ENCODE measurements around the gene HSD17B8.

HSD17B8 gene

DNA sequence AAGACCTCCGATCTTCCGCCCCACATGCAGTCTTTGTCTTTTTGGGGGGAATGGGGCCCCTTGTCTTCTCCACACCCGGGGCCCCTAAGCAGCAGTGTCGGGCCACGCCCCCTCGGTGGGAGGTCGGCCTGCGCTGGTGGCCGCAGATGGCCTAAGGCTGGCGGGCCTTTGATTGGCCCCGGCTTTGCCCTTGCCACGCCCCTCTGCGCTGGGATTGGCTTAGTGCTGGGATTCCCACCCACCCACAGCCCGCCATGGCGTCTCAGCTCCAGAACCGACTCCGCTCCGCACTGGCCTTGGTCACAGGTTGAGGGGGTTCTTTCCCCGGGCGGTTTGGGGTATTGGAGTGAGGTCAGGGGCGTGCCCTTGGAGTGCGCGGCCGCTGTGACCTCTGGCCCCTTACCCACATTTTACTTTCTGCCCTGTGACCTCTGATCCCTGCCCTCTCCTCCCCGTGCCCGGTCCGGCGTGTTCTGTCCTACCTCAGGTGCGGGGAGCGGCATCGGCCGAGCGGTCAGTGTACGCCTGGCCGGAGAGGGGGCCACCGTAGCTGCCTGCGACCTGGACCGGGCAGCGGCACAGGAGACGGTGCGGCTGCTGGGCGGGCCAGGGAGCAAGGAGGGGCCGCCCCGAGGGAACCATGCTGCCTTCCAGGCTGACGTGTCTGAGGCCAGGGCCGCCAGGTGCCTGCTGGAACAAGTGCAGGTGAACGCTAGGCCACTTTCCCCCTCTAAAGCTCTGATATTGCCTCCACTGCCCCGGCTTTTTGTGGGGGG is at the start of gene HSD17B8:
Gene HSD17B8, plus strand, starts transcription at position 241 of the 776 bp plus-strand sequence. Its CDS starts 14 bp downstream, at position 255.
- peak; percentile 90 for DNase-seq

DNA sequence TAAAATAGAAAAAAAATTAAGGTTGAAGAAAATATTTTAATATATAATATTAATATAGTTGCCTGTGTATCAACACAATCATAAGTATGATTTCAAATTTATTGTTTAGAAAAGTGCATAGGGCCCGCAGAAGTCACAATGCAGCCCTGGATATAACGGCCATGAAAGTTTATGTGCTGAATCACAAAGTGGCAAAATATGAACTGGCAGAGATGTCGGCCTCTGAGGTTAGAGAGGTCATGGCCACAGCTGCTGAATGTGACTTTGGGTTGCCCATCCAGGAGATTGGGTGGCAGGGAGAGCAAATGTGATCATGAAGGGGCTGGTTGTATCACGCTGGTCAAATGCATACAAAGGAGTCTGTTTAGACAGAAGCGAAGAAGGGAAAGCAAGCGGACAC is 47.9 kb upstream of the HSD17B8 start:
- DNase-seq, result no peak

DNA sequence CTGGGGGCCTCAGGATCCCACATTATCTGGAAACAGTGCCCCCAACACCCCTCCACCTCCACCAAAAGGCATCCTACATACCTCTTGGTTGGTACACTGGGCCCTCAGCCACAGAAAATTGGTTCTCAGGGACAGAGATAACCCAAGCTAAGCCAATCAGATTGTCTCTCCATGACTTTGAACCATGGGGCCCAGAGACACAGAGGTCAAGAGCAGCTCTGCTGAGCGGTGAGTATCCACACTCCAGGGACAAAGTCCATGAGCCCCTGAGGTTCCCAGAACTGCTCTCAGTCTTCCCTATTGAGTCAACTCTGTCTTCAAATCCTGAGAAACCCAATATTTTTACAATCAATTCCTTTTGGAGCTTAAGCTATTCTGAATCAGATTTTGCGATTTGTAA is 47.5 kb upstream of the HSD17B8 start:
- no peak for DNase-seq

DNA sequence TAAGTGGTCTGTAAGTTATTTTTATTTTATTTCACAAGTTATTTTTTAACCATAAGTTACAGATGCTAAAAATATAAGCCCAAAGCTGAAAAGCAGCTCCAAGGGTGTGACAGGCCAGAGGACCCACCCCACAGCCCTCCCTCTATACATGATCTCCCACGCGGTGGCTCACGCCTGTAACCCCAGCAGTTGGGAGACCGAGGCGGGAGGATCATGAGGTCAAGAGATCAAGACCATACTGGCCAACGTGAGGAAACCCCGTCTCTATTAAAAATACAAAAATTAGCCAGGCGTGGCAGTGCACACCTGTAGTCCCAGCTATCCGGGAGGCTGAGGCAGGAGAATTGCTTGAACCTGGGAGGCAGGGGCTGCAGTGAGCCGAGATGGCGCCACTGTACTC is 44.4 kb upstream of the HSD17B8 start:
- no peak for DNase-seq

DNA sequence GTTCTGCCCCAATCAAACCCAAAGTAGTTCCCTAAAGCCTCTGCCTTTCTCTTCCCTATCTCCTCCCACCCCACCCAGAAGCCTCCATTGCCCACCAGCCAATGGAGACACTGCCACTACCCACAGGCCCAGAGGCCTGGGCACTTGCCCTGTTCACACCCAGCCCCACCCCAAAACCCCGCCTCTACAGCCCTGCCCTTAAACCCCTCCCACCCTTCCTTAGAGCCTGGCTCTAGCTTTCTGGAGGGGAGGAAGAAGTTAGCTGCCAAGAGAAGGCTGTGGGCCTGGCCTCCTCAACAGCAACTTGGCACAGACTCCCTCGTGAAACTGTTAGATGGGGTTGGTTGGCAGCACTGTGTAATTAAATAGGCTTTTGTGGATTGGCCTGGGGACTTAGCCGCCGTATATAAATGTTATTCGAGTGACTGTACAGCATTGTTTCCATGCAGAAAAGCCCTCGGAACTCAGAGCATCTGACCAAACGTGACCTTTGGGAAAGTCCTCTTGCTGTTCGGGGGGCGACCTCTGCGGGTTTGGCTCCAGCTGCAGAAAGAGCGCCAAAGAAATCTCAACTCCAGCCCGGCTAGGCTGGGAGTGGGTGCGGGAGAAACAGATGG is 43.6 kb upstream of the HSD17B8 start:
- DNase-seq, result peak; percentile 96

DNA sequence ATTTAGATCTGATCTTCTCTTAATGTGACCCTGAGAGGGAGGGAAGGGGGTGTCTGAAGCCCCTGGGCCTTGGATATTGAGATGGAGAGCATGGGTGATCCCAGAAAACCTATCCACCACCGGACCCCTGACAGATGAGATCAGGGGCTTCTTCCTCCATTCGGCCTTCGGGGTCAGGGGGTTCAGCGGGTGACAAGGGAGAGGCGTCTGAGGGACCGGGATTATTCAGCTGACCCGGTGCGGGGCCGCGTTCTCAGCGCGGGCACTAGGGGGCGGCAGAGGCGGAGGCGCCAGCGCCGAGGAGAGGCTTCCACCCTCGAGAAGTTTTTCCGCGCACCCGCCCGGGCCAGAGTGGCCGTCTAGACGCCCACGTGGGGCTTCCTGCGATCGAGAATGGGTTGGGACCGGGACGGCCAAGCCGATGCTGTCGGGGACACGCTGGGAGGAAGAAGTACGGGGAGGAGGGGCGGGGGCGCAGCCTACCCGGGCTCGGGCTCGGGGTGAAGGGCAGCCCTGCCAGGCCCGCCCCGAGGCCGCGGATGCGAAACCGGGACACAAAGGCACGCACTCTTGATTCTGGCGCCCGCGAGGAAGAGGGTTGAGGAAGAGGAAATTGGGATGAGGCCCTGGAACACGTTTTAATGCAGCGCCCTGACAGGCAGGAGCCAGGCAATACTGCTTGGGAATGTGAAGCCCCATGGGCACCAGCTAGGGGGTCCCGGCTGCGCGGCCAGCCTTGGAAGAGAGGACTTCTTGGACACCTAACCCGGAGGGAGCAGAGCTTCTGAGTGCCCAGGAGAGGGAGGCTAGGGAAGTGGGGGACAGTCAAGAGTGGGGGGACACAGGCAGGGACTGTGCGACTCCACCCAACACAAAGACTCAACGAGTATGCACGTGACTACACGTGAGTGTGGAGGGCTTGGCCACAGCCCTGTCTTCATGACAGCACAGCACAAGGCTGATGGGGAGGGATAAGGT is 42.8 kb upstream of the HSD17B8 start:
- peak; percentile 71 for DNase-seq

DNA sequence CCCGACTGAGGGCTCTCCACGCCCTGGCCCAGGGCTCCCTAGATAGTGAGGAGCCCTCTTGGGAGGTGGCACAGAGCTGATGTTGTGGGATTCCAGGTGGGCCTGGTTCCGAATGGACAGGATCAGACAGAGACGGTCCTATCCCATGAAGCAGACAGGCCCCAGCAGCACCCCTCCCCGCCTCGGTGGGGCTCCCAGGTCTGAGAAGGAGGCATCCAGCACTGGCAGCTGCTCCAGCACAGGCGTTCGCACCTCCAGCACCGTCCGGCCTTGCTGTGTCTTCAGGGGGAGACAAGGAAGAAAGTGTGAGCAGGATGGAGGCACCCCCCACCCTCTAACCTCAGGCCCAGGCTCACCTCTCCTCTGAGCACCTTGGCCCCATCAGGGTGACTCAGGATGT is 40.9 kb upstream of the HSD17B8 start:
- no peak for DNase-seq

DNA sequence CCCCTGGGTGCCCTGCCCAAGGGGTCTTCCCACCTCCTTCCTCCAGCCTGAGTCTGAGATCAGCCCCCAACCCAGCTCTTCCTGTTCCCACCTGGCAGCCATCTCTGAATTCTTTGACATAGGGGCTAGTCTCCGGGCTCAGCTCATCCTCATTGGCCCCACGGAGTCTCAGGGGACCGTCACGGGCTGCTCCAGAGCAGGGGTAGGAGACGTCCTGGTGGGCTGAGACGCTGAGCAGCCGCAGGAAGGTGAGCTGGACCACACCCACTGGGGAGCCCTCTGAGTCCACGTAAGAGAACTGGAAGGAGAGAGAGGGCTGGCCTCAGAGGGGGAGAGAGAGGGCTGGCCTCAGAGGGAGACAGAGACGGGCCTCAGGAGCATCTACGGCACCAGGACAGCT is 40.3 kb upstream of the HSD17B8 start:
- no peak for DNase-seq

DNA sequence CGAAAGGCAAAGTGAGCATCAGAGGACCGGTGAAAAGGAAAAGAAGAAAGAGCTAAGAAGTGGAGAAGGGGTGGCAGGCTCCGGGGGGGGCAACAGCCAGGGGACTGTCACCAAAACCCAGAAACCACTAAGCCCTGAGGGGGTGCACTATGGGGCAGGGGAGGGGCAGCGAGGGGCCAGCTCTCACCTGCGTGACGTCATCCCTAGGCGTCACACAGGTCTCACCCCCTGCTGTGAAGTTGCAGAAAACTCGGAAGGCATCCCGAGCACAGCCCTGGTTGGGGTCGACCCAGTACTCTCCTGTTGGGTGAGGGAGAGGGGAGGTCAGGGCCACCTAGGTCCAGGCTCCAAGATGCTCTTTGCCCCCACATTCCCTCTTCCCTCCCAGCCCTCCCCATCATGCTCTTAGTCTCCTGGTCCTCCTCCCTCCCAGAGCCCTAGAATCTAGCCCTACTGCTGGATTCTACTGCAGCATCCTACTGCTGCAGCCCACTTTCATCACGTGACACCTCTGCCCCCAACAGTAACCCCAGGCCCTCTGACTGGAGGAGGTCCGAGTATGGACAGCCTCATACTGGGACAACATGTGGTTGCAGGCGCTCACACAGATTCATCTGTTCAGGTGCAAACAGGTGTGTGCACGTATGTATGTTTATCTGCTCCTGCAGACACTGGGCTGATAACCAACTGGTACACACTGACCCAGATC is 39.6 kb upstream of the HSD17B8 start:
- no peak for DNase-seq

DNA sequence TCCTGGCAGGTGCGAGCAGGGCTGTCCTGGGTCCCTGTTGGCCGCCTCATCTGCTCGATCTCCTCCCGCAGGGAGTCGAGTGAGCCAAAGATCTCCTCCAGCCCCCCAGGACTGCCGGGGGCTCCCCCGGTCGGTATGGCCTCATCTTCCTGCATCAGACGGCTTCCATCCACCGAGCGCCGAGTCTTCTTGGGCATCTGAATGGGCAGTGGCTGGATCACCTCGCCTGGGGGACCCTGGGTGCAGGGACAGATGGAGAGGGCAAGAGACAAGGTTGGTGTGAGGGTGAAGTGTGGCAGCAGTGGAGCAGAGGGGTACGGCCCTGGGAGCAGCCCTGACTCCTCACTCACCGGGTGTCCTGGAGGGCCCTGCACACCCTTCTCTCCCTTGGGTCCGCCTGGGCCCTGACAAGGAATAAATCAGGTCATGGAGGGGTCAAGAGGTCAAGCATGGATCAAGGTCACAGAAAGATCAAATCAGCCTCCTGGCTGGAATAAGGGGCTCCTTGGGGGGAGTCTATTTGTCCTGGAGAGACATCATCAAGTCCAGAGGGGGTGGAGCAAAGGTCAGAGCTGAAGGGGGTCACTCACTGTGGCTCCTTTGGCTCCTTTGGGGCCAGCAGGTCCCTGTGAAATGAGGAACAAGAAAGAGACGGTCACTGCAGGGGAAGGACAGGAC is 38.7 kb upstream of the HSD17B8 start:
- DNase-seq, result no peak

DNA sequence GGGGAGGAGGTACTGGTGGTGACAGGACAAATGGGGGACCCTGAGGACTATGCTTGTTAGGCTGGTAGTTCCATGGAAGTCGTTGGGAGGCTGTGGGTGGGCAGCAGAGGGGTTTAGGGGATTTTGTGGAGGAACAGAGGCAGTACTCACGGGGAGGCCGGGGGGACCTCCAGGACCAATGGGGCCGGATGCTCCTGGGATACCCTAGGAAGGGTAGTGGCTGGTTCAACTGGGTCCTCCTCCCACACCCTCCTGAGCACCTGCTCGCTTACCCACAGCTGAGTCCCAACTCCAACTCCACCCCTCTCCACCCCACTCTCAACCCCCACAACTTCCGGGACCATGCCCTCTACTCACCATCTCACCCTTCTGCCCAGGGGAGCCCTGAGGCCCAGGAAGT is 38.1 kb upstream of the HSD17B8 start:
- DNase-seq, result no peak

DNA sequence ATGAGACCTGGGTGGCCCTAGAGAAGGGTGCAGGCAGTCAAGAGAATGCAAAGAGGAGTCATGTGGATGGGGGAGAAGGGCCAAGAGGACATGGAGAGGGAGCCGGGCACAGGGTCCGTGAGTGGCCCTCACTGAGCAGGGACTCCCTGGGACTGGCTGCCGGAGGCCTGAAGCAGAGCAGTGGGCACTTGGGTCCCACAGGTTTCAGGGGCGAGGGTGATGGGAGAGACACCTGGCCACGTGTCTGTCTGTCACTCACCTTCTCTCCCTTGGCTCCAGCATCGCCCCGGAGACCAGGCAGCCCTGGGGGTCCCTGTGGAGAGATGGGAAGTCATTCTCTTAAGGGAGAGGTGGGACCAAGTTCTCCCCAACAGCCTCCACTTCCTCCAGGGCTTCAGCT is 37.6 kb upstream of the HSD17B8 start:
- DNase-seq, result no peak

DNA sequence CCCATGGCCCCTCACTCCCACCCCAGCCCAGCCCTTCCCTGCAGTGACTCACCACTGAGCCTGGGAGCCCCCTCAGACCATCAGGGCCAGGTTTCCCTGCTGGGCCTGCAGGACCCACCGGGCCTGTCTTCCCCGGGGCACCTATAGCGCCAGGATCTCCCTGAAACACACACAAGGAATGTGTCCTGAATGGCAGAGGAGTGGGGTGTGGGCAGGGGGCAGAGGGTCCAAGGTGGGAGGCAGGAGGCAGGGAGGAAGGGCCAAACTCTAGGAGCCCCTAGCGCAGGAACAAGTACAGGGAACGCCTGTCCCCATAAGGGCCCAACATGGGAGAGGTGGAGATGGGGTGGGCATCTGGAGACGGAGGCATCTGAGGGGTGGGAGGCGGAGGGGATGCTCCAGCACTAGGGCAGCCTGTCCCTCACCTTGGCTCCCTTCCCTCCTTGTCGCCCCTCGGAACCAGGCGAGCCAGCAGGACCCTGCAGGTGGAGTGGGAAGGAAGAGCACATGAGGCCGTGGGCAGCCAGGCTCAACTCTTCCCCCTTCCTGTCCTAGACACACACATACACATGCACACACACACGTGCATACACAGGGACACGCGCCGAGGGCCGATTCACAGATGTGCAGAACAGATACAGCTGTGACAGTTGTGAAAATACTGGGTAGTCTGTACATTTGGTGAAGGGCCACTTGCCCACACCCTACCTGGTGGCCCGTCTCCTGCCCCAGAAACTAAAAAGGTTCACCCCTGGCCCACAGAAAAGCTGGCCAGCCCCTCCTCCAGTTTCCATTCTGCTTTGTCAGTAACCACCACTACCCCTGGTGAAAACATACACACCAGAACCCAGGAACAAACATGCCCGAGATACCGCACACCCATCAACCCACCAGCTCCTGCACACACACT is 36.8 kb upstream of the HSD17B8 start:
- no peak for DNase-seq

DNA sequence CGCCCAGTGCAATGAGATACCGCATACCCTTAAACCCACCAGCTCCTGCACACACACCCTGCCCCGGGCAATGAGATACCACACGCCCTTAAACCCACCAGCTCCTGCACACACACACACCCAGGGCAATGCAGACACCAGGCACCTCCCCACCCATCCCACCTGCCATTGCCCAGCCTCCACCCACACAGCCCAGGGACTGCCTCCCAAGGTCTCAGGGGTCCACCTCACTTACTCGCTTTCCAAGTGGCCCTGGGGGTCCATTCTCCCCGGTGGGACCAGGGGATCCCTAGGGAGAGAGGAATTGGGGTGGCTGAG is 36.2 kb upstream of the HSD17B8 start:
- no peak for DNase-seq

DNA sequence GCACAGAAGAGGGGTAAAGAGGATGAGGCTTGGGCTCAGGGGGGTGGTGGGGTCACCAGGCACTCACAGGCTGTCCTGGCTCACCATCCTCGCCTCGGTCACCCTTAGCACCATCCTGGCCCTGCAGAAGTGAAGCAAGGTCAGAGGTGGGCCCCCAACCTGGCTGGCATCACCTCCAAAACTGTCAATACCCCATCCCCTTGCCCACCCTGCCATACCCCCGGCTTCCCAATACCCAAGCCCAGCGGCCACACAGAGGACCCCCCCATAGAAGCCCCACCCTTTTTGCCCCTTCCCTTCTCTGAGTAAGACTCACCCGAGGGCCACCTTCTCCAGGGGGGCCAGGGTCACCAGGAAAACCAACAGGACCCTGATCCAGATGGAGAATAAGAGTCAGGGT is 35.8 kb upstream of the HSD17B8 start:
- DNase-seq, result no peak

DNA sequence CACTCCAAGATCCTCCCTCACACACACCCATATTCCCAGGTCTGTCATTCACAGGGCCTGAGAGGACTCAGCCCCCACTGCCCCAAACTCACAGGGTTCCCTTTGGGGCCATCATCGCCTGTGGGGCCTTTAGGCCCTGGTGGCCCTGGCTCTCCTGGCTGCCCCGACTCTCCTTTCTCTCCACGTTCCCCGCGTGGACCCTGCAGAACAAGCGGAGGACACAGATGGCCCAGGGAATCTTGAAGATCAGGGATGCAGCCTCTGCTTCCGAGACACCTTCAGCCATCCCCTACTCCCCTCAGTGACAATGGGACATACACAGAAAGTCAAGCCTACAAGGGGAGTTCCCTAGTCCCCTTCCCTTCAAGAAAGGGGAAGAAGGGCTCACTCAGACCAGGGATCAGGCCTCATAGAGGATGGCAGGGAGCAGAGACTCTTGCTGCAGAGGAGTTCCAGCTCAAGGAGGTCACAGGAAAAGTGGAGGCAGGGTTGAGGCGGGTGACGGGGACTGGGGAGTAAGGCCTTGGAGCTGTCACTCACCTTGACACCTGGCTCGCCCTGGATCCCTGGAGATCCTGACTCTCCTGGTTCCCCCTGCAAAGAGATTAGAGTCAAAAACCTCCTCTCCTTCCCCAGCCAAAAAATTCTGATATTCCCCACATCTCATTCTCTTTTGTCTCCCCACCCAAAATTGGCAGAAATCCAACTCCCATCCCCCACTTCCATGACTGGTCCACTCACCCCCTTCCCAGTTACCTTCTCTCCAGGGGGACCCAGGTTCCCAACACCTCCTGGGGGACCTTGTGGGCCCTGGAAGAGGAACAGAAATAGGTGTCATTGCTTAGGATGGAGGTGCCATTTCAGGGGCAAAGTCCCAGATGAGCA is 34.9 kb upstream of the HSD17B8 start:
- no peak for DNase-seq

DNA sequence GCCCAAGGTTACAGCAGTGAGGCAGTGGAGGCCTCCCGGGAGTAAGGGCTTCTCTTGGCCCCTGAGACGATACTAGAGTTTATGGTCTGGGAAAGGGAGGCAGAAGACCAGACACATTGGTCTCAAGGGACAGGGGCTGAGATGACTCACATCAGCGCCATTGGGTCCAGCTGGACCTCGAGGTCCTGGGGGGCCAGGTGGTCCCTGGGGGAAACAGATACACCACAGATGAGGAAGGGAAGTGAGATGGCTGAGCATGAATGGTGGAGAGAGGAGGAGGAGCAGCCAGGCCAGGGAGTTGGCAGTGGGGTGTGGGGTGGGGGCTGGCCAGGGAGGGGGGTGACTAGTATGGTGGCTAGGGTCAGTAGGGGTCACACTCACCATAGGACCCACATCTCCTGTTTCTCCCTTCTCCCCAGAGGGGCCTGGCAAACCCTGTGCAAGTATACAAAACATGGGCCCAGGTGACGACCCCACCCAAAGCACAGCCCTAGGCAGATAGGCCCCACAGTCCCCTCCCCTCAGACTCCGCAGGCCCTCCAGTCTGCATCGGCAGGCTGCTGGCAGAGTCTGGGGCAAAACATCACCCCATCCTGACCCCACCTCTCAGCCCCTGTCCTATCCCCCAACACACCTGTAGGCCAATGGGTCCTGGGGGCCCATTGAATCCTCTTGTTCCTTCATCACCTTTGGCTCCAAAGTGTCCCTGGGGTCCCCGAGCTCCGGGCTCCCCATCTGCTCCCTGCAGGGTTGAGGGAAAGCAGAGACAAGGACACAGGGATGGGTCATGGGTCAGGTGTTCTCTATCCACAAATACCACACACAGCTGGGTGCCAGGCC is 34.1 kb upstream of the HSD17B8 start:
- DNase-seq, result no peak

DNA sequence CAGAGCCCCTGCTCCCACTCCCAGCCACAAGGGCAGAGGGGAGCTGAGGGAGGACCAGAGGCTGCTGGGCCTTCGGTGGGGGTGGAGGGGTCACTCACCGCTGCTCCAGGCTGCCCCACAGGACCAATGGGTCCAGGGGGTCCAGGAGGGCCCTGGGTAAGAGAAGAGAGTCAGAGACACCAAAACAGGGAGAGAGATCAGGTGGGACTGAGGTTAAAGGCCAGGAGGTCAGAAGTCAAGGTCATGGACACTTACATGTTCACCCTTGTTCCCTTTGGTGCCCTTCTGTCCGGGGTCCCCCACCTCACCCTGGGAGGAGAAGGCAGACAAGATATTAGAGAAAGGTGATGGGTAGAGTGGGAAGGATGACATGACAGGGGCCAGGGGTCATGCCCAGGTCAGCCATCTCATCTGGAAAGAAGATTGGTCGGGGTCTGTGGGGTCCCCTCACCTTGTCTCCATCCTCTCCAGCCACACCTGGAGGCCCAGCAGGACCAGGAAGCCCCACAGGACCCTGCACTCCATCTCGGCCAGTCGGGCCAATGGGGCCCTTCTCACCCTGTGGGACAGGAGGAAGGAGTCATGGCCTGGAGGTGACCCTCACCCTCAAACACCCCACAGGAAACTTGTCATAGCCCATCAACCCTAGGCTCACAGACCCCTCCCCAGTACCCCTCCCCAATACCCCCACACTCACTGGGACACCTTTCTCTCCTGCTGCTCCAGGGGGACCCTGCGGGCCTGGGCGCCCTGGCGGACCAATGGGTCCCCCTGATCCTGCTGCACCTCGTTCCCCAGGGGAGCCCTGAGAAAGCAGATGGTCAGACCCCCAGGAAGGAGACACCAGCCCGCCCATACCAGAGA is 33.2 kb upstream of the HSD17B8 start:
- no peak for DNase-seq

All from EL (cell line).